Measurements from ENCODE around the gene ESPNL. TPM values are rescaled to one million over a fixed set of nuclear protein-coding genes. Genes with fewer than 3 reads are reported as not detected.

Gene ESPNL
- total and polyA plus RNA-seq, 9 of the 15 experiments (the other 6 are each of a cell fraction or from before 2014, with no cell fraction given): 0.03 to 0.09 (median 0.05) TPM; not detected in 3

- TF ChIP-seq CHD7 (IDR thresholded peaks at IDR 0.05; ENCODE audit: low read depth, low read length) (no peak), MNT (conservative IDR thresholded peaks at IDR 0.05) (0 out of 4 replicates have a peak, but pooled peaks of 1 of the 2 experiments have one; percentile 41), ZSCAN29 (IDR thresholded peaks at IDR 0.05) (0 out of 2 replicates have a peak, but pooled peaks have one; percentile 27), ATF1 (CRISPR knock-in tag; IDR thresholded peaks at IDR 0.05) (no peak), ATF1 (tag; IDR thresholded peaks at IDR 0.05) (peak; percentile 25; the same call in 1 of the 2 replicates), RFX5 (IDR thresholded peaks at IDR 0.05; ENCODE audit: low read depth, low read length) (no peak)
Observed at GRCh38 chr2:238139196-238140039, 39.3 kb downstream of the ESPNL start (continued).
